Testis (tissue), 2 donors: Measurements from ENCODE around the gene RALGPS1.

Experiments used
- POLR2A ChIP-seq: fragments of 450-650 bp; IDR thresholded peaks from one replicate; pipeline ENCODE4 v1.6.1; 2017; ENCODE audit warnings: antibody characterized with exemption, mild to moderate bottlenecking, moderate library complexity
- TF ChIP-seq, protein P1 (sequence below), 3 experiments: fragments of 450-650 bp in 2 of 3; fragments of 200-600 bp in 1 of 3; sonication (generic) in 1 of 3; IDR thresholded peaks; one replicate each; pipeline ENCODE4 v1.5.1; 2016 to 2019; ENCODE audit warnings: antibody characterized with exemption in 3 of 3, mild to moderate bottlenecking in 2 of 3, moderate library complexity in 1 of 3

GRCh38 chr9:126883636-126884035 is 30.9 kb upstream of the RALGPS1 start:
- TF ChIP-seq, protein P1, sequence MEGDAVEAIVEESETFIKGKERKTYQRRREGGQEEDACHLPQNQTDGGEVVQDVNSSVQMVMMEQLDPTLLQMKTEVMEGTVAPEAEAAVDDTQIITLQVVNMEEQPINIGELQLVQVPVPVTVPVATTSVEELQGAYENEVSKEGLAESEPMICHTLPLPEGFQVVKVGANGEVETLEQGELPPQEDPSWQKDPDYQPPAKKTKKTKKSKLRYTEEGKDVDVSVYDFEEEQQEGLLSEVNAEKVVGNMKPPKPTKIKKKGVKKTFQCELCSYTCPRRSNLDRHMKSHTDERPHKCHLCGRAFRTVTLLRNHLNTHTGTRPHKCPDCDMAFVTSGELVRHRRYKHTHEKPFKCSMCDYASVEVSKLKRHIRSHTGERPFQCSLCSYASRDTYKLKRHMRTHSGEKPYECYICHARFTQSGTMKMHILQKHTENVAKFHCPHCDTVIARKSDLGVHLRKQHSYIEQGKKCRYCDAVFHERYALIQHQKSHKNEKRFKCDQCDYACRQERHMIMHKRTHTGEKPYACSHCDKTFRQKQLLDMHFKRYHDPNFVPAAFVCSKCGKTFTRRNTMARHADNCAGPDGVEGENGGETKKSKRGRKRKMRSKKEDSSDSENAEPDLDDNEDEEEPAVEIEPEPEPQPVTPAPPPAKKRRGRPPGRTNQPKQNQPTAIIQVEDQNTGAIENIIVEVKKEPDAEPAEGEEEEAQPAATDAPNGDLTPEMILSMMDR (IDR thresholded peaks at IDR 0.05), result no peak
- TF ChIP-seq POLR2A, result no peak
